NCI-H82 treated with DMSO at 0.1 percent for 48 hours (cell line): ENCODE data around the gene ARF4.

Experiments
- DNase-seq: peaks from one replicate; lab custom pipeline; 2025; ENCODE audit not compliant: unreplicated experiment; lab: John Stamatoyannopoulos, UW

The ARF4 gene

DNA sequence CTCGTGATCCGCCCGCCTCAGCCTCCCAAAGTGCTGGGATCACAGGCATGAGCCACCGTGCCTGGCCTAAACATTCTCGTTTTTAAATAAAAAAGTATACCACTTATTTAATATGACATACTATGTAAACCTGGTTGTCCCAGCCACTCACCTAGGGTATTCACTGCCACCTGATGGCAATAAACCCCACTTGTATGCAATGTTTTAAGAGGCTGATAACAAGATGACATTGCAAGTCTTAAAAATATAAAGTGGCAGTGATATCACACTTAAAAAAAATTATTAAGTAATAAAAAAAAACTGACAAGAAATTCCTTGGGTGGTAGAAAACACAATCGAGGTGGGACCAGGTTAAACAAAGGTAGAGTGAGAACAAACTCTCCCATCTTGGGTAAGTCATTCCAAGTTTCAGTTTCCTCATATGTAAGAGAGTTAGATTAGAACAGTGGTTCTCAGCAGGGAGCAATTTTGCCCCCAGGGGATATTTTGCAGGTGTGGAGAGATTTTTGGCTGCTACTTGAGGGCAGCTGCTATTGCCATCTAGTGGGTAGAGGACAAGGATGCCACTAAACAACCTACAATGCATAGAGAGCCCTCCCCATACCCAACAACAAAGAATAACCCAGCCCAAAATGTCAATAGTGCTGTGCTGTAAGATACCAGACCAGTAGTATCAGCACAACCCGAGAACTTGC is 14.5 kb downstream of the ARF4 start:
- DNase-seq = no peak

DNA sequence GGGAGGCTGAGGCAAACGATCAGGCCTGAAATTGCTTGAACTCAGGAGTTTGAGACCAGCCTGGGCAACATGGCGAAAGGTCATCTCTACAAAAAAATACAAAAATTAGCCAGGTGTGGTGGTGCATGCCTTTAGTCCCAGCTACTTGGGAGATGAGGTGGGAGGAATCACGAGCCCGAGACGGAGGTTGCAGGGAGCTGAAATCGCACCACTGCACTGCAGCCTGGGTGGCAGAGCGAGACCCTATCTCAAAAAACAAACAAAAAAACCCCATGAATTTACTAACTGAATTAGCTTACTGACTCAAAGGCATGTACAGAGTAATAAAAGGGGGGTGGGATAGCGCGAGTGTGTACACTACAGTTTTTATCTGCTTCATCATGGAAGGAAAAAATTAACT is 19.3 kb downstream of the ARF4 start:
- DNase-seq = no peak

DNA sequence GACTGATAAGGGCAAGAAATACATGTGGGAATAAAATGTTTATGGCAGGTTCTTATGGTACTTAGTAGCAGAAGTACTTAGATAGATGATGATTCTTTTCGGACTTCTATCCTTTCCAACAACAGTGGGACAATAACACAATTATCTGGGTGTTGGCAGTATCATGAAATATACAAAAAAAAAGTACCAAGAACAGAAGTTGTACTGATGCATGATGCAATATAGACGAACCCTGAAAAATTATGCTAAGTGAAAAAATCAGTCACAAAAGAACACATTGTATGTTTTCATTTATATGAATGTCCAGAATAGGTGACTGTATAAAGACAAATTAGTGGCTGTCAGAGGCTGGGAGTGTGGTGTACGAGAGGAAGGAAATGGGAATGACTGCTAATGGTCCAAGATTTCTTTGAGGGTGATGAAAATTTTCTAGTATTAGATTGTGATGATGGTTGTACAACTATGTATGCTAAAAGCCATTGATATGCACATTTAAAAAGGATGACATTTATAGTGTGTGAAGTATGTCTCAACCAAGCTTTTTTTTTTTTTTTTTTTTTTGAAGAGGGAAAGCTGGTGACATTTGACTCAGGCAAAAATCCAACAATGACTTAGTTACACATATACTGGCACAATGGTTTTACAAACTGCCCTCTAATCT is 21.0 kb downstream of the ARF4 start:
- DNase-seq = no peak

DNA sequence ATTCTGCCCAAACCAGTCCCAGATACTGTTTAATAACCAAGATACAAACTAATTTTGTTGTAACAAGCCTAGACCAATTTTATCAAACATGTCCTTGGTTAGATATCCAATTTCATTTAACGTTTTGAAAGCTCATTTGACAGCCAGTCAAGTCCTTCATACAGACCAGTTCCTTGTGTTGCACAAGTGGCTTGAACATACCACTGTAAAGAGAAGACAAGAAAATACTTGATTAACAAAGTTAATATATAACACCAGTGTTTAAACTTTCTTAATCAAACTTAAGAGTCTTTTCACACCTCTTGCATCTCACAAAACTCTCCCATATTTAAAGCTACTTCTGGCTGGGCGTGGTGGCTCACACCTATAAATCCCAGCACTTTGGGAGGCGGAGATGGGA is 25.0 kb downstream of the ARF4 start:
- no peak for DNase-seq

DNA sequence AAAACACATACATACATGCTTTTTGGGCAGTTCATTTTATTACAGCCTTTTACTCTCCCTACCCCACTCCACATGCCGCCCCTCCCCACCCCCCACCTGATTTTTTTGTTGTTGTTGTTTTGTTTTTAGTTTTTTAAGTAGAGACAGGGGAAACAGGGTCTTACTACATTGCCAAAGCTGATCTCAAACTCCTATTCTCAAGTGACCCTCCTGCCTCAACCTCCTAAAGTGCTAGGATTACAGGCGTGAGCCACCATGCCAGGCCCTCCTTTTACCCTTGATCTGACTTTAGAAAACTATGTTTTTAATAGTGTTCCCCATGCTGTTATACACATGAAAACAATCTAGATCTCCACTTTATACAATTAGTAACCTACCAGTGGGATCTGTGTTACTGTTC is 26.3 kb downstream of the ARF4 start:
- no peak for DNase-seq

DNA sequence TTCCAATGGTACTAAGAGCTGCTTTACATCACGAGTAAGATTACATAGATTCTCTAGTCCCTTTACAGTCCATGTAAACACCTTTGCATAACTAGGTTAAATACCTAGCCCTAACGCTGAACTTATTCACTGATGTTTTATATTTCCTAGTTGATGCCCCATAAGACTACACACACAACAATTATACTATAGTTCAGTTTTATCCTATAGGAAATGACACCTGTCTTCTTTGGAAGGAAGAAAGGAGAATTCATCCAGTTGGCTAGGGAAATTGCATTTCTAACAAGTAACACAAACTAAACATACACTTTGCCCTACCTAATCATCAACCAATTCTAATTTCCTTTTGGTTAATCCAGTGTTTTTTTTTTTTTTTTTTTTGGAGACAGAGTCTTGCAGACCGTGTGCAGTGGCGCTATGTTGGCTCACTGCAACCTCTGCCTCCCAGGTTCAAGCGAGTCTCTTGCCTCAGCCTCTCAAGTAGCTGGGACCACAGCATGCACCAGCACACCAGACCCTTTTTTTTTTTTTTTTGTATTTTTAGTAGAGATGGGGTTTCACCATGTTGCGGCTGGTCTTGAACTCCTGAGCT is 27.2 kb downstream of the ARF4 start:
- DNase-seq = no peak

DNA sequence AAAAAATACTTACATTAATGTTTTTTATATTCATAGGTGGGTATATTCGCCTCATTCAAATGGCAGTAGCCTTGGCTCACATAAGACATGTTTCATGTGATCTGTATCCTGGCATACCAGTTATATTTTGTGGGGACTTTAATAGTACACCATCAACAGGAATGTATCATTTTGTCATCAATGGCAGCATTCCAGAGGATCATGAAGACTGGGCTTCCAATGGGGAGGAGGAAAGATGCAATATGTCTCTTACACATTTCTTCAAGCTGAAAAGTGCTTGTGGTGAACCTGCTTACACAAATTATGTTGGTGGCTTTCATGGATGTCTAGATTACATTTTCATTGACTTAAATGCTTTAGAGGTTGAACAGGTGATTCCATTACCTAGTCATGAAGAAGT is 37.6 kb downstream of the ARF4 start:
- no peak for DNase-seq

DNA sequence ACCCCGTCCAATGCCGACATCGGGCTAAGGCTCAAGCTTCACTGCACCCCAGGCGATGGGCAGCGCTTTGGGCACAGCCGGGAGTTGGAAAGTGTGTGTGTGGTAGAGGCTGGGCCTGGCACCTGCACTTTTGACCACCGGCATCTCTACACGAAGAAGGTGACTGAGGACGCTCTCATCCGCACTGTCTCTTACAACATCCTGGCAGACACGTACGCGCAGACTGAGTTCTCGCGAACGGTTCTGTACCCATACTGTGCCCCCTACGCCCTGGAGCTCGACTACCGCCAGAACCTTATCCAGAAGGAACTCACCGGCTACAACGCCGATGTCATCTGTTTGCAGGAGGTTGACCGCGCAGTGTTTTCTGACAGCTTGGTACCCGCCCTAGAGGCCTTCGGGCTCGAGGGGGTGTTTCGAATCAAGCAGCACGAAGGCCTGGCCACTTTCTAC is 40.0 kb downstream of the ARF4 start:
- no peak for DNase-seq

DNA sequence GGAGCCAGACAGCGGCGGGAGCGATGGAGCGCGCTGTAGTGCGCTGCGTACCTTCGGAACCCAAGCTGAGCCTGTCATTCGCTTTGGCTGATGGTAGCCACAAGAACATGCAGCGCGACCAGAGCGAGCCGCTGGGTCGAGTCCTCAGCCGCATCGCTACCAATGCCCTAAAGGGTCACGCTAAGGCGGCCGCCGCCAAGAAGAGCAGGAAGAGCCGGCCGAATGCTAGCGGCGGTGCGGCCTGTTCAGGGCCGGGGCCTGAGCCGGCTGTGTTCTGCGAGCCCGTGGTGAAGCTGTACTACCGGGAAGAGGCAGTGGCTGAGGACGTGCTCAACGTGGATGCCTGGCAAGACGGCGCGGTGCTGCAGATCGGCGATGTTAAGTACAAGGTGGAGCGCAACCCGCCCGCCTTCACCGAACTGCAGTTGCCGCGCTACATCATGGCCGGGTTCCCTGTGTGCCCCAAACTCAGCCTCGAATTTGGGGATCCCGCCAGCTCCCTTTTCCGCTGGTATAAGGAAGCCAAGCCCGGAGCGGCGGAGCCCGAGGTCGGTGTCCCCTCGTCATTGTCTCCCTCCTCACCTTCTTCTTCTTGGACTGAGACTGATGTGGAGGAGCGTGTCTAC is 40.6 kb downstream of the ARF4 start:
- no peak for DNase-seq

DNA sequence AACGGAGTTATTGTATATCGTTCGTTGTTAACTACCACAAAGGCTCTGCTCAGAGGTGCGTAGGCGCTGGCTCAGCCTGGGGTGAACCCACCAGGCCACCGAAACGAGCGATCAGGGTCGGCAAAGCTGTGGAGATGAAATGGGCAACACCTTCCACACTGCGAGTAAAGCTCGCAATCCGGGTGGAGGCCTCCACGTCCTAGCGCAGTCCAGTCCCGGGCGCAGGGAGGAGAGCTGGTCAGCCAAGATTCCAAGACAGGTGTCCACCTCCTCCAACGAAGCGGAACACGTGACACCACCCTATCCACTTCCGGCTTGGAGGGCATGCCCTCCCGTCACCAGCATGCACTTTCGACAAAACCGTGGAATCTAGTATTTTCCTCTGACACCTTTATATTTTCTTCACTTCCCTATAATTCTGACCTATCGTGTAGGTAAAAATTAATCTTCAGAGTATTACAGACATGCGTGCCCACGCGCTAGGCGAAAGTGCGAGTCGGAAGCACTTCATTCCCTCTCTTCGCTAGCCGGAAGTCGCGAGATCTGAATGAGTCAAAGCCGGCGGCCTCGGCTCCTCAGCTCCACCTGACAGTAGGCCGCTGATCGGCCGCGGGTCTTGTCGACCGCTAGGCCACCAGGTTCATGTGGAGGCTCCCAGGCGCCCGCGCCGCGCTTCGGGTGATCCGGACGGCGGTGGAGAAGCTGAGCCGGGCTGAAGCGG is 41.2 kb downstream of the ARF4 start, which contains the start of gene PDE12:
TSS of gene PDE12 (plus strand) at position 537 of the 721 bp plus-strand sequence. CDS start at position 643, 106 bp downstream.
- peak; percentile 75 for DNase-seq

DNA sequence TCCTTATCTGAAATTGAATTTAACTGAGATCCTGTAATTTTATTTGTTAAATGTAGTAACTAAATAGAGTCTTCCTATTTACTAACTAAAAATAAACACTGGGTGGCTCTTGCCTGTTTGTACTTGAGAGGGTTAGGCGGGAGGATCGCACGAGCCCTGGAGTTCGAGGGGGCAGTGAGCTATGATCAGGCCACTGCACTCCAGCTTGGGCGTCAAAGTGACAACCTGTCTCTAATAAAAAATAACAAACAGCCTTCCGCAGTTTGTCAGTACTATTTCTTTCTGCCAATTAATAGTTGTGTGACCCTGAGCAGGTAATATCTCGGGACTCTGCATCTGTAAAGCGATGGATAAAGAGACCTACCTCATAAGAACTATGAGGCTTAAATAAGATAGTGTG is 41.8 kb downstream of the ARF4 start:
- no peak for DNase-seq

DNA sequence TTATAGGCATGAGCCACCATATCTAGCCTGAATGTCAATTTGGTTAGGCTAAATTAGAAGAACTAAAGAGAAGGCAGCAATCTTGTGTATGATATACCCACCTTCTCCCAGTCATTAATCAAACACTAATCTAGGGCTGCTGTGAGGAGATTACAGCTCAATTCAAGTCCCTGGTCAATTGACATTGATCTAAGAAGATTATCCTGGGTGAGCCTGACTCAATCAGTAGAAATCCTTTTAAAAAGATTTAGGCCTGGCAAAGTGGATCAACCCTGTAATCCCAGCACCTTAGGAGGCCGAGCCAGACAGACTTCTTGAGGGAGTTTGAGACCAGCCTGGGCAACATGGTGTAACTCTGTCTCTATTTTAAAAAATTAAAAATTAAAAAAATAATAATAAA is 50.5 kb downstream of the ARF4 start:
- peak; percentile 93 for DNase-seq

DNA sequence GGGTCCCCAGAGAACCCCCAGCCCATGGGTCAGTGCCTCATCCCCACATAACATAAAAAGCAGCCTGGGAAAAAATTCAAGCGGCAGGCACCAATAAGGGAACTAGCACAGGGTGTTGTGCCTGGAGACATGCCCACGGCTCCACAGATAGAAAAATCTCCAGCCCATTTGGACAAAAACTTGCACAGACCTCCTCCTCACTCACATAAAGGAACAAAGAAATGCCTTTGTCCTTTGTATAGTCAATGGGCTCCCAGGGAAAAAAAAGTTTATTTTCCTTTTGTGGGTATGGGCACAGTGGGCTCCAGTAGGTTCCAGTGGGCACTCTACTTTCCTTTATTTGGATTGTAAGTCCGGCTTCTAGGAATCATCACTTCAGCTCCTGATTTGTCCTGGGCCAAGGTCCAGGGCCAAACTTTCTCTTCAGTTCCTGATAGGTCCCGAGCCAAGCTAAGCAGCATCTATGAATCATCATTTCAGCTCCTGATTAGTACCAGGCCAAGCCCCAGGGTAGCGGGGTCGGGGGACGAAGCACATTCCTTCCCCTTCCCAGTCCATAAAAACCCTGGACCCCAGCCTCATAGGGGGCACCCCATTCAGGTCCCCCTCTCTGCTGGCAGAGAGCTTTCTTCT is 51.4 kb downstream of the ARF4 start:
- DNase-seq = no peak

DNA sequence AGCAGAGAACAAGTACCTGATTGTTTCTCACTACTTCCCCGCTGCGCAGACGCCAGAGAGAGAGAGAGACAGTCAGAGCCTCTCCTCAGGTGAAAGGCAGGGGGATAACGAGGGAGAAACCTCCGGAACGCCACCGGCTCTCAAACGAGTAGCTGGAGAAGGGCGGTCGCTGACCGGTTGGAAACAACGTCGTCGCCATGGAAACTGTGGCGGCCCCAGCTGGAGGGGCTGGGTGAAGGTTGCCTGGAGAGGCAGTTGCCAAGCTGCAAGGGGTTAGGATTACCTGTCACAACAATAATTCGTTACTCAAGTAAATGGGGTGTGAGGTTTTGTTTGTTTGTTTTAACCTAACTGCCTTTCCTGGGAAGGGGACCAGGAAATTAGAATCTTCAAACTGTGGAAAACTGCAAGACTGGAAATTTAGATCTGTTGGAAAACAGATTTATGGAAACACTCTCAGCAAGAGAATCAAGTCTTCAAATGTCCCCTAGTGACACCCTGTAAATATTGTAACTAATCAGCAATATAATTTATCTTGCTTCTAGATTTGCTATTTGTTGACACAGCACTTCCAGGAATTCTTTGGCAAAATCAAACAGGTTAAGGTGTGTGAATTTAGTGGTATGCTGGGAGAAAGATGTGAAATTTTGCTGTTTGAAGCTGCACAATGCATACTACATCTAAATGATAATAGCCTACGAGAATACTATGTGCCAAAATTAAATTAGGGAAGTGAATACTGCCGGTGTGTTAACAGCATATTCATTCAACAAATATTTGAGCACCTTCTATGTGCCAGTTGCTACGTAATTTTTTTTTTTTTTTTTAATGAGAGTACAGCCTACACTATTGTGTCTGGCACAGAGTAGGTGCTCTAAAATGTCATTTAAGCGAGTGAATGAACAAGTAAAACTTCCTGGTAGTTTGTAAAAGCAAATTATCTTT is 52.7 kb downstream of the ARF4 start, which contains the start of gene DNAH12:
TSS of gene DNAH12 (minus strand) at position 164 of the 945 bp plus-strand sequence. CDS start 1,474 bp downstream, outside the sequence.
- DNase-seq = no peak

DNA sequence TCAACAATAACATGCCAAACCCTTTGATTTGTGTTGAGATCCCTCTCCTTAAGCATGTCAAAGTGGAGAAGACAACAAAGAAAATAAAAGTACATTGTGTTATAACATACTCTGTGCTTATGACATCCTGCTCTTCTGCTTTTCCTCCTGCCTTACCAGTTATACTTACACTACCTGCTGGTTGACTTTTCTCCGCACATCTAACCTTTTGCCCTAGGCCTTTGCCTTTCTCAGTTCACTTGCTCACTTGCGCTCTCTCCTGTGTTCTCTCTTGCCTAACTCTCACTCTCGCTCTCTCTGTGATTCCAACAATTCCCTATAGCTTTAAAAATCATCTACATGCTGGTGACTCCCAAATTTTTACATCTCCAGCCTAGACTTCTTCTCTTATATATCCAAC is 58.7 kb downstream of the ARF4 start:
- DNase-seq = no peak

DNA sequence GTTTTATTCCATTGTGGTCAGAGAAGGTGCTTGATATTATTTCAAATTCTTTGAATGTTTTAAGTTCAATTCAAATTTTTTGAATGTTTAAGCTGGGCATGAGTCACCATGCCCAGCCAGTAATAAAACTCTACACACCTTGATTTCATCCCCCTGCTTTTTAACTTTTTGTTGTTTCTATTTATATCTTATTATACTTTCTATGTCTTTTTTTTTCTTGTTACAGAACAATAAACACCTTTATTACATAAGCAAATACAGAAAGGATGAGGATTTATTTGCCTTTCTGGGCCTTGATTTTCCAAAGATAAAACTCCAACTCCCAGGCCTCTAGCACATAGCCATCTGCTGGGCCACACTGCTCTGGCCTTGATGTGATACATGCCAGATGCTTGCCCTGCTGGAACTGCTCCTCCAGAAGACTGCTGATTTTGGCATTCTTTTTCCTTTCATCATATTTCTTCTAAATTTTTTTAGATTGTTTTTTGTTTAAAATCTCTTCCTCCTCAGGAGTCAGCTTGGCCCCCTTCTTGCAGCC is 67.0 kb downstream of the ARF4 start:
- no peak for DNase-seq
